NT2/D1 (cell line): ENCODE data around the gene PTPRO.

ENCODE experiments used
- DNase-seq: peaks from one replicate; pipeline ENCODE4 v3.0.0-alpha.2; 2011; ENCODE audit warnings: low read depth, low spot score
- H3K27me3 ChIP-seq: 2 replicates; pipeline ENCODE4 v1.6.0; 2011; ENCODE audit warnings: mild to moderate bottlenecking; ENCODE audit not compliant: insufficient read length, insufficient read depth
- H3K36me3 ChIP-seq: 2 replicates; pipeline ENCODE4 v1.6.1; 2011; ENCODE audit warnings: mild to moderate bottlenecking, low read length, mixed read lengths; ENCODE audit not compliant: insufficient read depth, insufficient read length
- H3K4me1 ChIP-seq: 2 replicates; pipeline ENCODE4 v1.5.1; 2011; ENCODE audit not compliant: insufficient read depth, insufficient read length
- H3K4me3 ChIP-seq: 2 replicates; pipeline ENCODE4 v1.5.1; 2011; ENCODE audit warnings: low read depth; ENCODE audit not compliant: insufficient read length
- H3K9ac ChIP-seq: 2 replicates; pipeline ENCODE4 v1.6.0; 2011; ENCODE audit warnings: low read depth; ENCODE audit not compliant: insufficient read length
- H3K9me3 ChIP-seq: 2 replicates; pipeline ENCODE4 v1.5.1; 2011; ENCODE audit warnings: mild to moderate bottlenecking, low read length; ENCODE audit not compliant: insufficient read depth
- SUZ12 ChIP-seq: IDR thresholded peaks from 2 replicates; pipeline ENCODE4 v1.6.1; 2011; ENCODE audit not compliant: insufficient read length, insufficient read depth; ENCODE audit errors: extremely low read depth
- YY1 ChIP-seq: IDR thresholded peaks from 2 replicates; pipeline ENCODE4 v1.6.1; 2011; ENCODE audit not compliant: insufficient read length, insufficient read depth
- ZNF274 ChIP-seq: IDR thresholded peaks from 2 replicates; pipeline ENCODE4 v1.6.1; 2011; ENCODE audit warnings: mild to moderate bottlenecking, low read depth, low read length

PTPRO gene

GRCh38 chr12:15555446-15555845, 233.1 kb downstream of the PTPRO start:
- H3K4me3 ChIP-seq, result no peak overlapping the region
- H3K9me3 ChIP-seq, result no peaks in the 10 kb centered on the region
- no peak for DNase-seq
- no peak overlapping the region for H3K9ac ChIP-seq
- no peak for TF ChIP-seq SUZ12
- TF ChIP-seq ZNF274, result no peak
- TF ChIP-seq YY1, result no peak
- H3K27me3 ChIP-seq, result no peaks in the 10 kb centered on the region
- H3K4me1 ChIP-seq, result no peaks in the 10 kb centered on the region
- no peaks in the 10 kb centered on the region for H3K36me3 ChIP-seq

DNA sequence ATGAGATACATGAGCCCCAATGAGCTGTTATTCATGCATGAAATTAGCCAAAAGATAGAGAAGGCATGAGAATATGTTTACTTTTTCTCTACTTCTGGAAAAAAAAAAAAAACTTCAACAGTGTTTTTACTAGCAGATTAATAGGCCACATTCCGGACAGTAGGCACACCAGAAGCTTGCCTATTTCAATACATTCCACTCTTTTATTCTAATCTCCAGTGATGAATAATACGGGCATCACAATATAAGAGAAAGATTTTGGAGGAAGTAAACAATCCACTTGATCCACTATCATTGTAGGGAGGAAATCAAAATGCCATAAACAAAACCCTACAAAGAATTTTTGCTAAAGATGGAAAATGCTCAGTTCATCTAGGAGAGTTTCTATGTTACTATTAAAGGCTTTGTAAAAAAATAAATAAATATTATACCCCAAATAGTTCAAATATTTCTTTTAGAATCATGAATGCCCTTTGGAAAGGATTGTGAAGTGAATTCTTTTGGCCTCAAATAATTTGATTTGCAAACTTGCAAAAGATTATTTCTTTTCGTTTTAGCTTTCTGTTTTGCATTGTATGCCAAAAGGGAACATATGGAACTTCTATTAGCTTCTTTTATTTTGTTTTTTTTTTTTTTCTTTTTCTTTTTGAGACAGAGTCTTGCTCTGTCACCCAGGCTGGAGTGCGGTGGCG, 234.2 kb downstream of the PTPRO start:
- TF ChIP-seq YY1 (no peak), ZNF274 (no peak), SUZ12 (no peak)
- Histone ChIP-seq H3K36me3 (no peaks in the 10 kb centered on the region), H3K27me3 (no peaks in the 10 kb centered on the region), H3K4me1 (no peaks in the 10 kb centered on the region), H3K9me3 (no peaks in the 10 kb centered on the region), H3K4me3 (no peak overlapping the region), H3K9ac (no peak overlapping the region)
- no peak for DNase-seq

DNA sequence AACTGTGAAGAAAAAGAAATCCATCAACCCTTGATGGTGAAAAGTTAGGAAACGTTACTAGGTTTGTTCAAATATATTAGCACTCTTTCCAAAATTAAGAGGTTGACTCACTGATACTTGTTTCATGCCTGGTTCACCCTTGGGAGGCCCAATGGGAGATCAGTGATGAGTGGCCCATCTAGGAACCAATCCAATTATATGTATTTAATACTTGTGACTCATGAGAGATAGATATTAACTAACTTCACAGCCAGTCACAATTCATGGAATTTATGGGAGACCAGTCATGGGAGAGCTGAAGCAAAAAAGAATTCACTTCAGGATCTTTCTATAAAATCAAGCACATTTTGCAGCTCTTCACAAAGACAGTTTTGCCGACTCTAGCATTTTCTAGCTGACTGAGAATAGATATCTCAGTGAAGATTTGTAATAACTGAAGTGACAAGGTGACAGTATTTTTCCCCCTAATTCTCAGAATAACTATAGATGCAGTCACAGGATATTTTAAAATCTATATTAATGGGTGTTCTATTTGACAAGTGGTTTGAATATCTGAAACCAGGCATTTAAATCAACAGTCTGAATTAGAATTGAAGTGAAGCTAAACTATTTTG, 236.7 kb downstream of the PTPRO start:
- Histone ChIP-seq H3K9ac (no peak overlapping the region), H3K4me1 (no peaks in the 10 kb centered on the region), H3K9me3 (no peaks in the 10 kb centered on the region), H3K27me3 (no peaks in the 10 kb centered on the region), H3K36me3 (no peaks in the 10 kb centered on the region), H3K4me3 (no peak overlapping the region)
- TF ChIP-seq ZNF274, result no peak
- TF ChIP-seq YY1, result no peak
- TF ChIP-seq SUZ12, result no peak
- DNase-seq, result no peak

GRCh38 chr12:15561396-15561795, 239.1 kb downstream of the PTPRO start:
- no peaks in the 10 kb centered on the region for H3K36me3 ChIP-seq

DNA sequence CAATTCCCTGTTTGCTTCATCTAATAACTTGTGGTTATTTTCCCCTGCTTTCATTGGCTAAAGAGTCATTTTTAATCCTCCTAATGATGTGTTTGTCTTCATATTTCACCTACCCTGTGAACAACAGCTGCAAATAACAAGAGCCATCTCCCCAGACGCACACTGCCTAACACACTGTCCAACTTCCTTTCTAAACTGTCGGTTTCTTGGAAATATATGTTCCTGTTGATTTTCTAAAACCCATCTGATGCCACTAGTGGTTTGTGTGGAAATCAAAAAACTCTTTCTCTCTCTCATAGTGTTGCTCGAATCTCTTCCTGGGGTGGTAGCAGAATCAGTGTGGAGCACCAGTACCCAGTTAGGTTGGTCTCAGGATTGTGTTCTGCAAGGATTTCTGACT, 240.0 kb downstream of the PTPRO start:
- no peaks in the 10 kb centered on the region for H3K4me1 ChIP-seq
- TF ChIP-seq YY1 (no peak), SUZ12 (no peak), ZNF274 (no peak)
- H3K9me3 ChIP-seq, result no peaks in the 10 kb centered on the region
- H3K9ac ChIP-seq, result no peak overlapping the region
- H3K36me3 ChIP-seq, result no peaks in the 10 kb centered on the region
- no peak overlapping the region for H3K4me3 ChIP-seq
- H3K27me3 ChIP-seq, result no peaks in the 10 kb centered on the region
- DNase-seq, result no peak

More at GRCh38 chr12:15561396-15561795, 239.1 kb downstream of the PTPRO start:
- Histone ChIP-seq H3K4me1 (no peaks in the 10 kb centered on the region), H3K4me3 (no peak overlapping the region), H3K27me3 (no peaks in the 10 kb centered on the region), H3K9ac (no peak overlapping the region), H3K9me3 (no peaks in the 10 kb centered on the region)
- TF ChIP-seq YY1, result no peak
- no peak for TF ChIP-seq SUZ12
- TF ChIP-seq ZNF274, result no peak
- DNase-seq, result no peak

DNA sequence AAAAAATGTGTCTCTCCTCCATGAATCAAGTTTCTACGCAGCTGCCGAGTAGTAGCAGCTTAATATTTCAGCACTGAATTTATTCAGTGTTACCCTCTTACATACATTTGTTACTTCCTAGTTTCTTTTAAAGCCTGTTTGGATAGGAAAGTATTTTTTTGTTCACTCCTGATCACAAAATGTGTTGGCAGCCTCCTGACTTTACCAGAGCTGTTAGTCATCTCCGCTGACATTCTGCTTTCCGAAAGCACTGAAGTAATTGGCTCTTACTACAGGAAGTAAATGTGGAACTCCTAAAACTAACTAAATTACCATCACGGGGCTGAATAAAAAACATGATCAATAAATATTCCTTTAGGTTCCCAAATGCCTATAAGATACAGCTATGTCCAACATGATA, 241.4 kb downstream of the PTPRO start:
- H3K27me3 ChIP-seq, result no peaks in the 10 kb centered on the region
- no peaks in the 10 kb centered on the region for H3K4me1 ChIP-seq
- H3K36me3 ChIP-seq, result no peaks in the 10 kb centered on the region
- no peak for DNase-seq
- no peak for TF ChIP-seq YY1
- no peak for TF ChIP-seq ZNF274
- no peaks in the 10 kb centered on the region for H3K9me3 ChIP-seq
- no peak overlapping the region for H3K4me3 ChIP-seq
- no peak overlapping the region for H3K9ac ChIP-seq

DNA sequence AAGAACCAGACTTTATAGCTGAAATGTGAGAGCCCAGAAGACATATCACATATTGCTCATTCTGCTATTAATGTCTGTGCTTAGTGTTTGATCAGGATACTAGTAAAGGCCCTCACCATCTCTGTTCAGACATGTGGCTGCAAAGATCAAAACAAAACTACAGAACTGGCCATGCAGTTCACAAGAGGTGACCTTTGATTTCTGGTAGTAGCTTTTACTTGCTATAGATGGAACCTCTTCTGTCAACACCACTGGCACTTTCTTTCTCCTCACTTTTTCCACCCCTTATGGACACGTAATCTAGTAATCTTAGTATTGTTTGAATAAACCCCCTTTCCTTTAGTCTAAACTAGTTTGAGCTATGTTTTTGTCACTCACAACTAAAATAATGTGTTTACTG, 252.0 kb downstream of the PTPRO start:
- Histone ChIP-seq H3K36me3 (no peaks in the 10 kb centered on the region), H3K4me3 (no peak overlapping the region), H3K9me3 (no peaks in the 10 kb centered on the region), H3K27me3 (no peaks in the 10 kb centered on the region), H3K9ac (no peak overlapping the region), H3K4me1 (no peaks in the 10 kb centered on the region)
- DNase-seq, result no peak
- no peak for TF ChIP-seq YY1
- TF ChIP-seq ZNF274, result no peak
